PC-9 (cell line): ENCODE results near the gene DIS3L. TPM values are rescaled to one million over a fixed set of nuclear protein-coding genes. Genes with fewer than 3 reads are reported as not detected.
"Not testable (repeated sequence)": the region's sequence is repeated elsewhere in the genome, so short reads cannot be mapped to it uniquely, and the experiment has no call there.

Experiments
- BruUV-seq: library from RNA; stranded (reverse); fragments of 400-500 nt; replicated peaks from 2 replicates; lab custom pipeline; 2021; lab: Mats Ljungman, UMichigan
- CTCF ChIA-PET: fragments of 300-600 bp; sonication (Branson Sonifier 250); formaldehyde crosslinking; loops from one replicate; lab custom pipeline; 2022; ENCODE audit warnings: antibody characterized with exemption; lab: Charles Lee
- POLR2A ChIA-PET: fragments of 300-600 bp; sonication (Branson Sonifier 250); formaldehyde crosslinking; loops from one replicate; lab custom pipeline; 2022; ENCODE audit warnings: antibody characterized with exemption; ENCODE audit not compliant: unreplicated experiment; lab: Charles Lee
- DNase-seq, 2 experiments: peaks; one replicate each; pipeline versions ENCODE4 v3.0.0 to v3.0.0-alpha.2; 2015 to 2022; ENCODE audit warnings: mixed read lengths in 1 of 2
- H2AFZ ChIP-seq: fragments of 200-600 bp; sonication (generic); 2 replicates; pipeline ENCODE4 v1.8.1; 2017; ENCODE audit warnings: antibody characterized with exemption
- H3F3A ChIP-seq: fragments of 200-600 bp; sonication (generic); 2 replicates; pipeline ENCODE4 v1.8.1; 2017; ENCODE audit warnings: antibody characterized with exemption, mild to moderate bottlenecking, low read depth; ENCODE audit not compliant: insufficient read depth
- H3K27ac ChIP-seq: fragments of 200-600 bp; sonication (generic); 2 replicates; pipeline ENCODE4 v1.6.1; 2016; ENCODE audit warnings: mixed run types
- H3K27me3 ChIP-seq: fragments of 200-600 bp; sonication (generic); 2 replicates; pipeline ENCODE4 v1.6.1; 2016; ENCODE audit warnings: low read depth, mixed run types; ENCODE audit not compliant: insufficient read depth
- H3K36me3 ChIP-seq: fragments of 200-600 bp; sonication (generic); 2 replicates; pipeline ENCODE4 v1.6.1; 2016; ENCODE audit warnings: low read depth, mixed run types
- H3K4me1 ChIP-seq: fragments of 200-600 bp; sonication (generic); replicated peaks from 2 replicates; pipeline ENCODE4 v1.6.1; 2016; ENCODE audit warnings: mixed run types; ENCODE audit not compliant: insufficient read depth
- H3K4me2 ChIP-seq: fragments of 200-600 bp; sonication (generic); 2 replicates; pipeline ENCODE4 v1.6.1; 2017; ENCODE audit warnings: mixed run types
- H3K4me3 ChIP-seq: fragments of 200-600 bp; sonication (generic); 2 replicates; pipeline ENCODE4 v1.6.1; 2016; ENCODE audit warnings: mixed run types
- H3K79me2 ChIP-seq: fragments of 200-600 bp; sonication (generic); 2 replicates; pipeline ENCODE4 v1.6.1; 2017; ENCODE audit warnings: low read depth, mixed run types
- H3K9me2 ChIP-seq: fragments of 200-600 bp; sonication (generic); 2 replicates; pipeline ENCODE4 v1.8.1; 2017; ENCODE audit warnings: mild to moderate bottlenecking; ENCODE audit not compliant: insufficient read depth
- H3K9me3 ChIP-seq: fragments of 200-600 bp; sonication (generic); 2 replicates; pipeline ENCODE4 v1.8.1; 2016; ENCODE audit warnings: low read depth; ENCODE audit not compliant: insufficient read depth
- H4K20me1 ChIP-seq: fragments of 200-600 bp; sonication (generic); 2 replicates; pipeline ENCODE4 v1.8.1; 2017; ENCODE audit not compliant: insufficient read depth
- EZH2 ChIP-seq: fragments of 200-600 bp; sonication (generic); IDR thresholded peaks from 2 replicates; pipeline ENCODE4 v1.8.0; 2017; ENCODE audit warnings: antibody characterized with exemption, low read depth
- intact Hi-C: fragments of 100-400 bp; cut with micrococcal nuclease; formaldehyde crosslinking; loops from one replicate; pipeline ENCODE4 v1.10.0; 2022; ENCODE audit not compliant: unreplicated experiment
- total RNA-seq: library from RNA; stranded (reverse); gene quantifications from 2 replicates; pipeline ENCODE4 v1.2.3, GENCODE V29; 2021
- TF ChIP-seq, protein P1 (sequence below): fragments of 200-600 bp; sonication (generic); conservative IDR thresholded peaks from 2 replicates; pipeline ENCODE4 v1.6.1; 2017; ENCODE audit warnings: mixed run types, antibody characterized with exemption, mild to moderate bottlenecking, moderate library complexity

DIS3L gene
- total RNA-seq, 1 experiment from 2014 or later, result 27.7 TPM

DNA sequence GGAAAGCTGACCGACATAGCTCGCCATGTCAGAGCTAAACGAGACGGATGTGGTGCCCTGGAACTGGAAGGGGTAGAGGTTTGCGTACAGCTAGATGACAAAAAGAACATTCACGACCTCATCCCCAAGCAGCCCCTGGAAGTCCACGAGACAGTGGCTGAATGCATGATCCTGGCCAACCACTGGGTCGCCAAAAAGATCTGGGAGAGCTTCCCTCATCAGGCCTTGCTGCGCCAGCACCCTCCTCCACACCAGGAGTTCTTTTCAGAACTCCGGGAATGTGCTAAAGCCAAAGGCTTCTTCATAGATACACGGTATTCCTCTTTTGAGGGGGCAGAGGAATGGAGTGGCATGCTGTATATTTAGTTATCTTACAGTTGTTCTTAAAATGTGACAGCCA lies 32.7 kb downstream of the DIS3L start:
- BruUV-seq, result no TSS peak
- Histone ChIP-seq H3K9me2 (no peaks in the 10 kb centered on the region), H3K27ac (no peak overlapping the region), H3F3A (no peaks in the 10 kb centered on the region), H3K4me3 (no peak overlapping the region), H2AFZ (no peak overlapping the region), H3K36me3 (no peaks in the 10 kb centered on the region), H4K20me1 (no peaks in the 10 kb centered on the region), H3K4me1 (no peaks in the 10 kb centered on the region), H3K79me2 (no peaks in the 10 kb centered on the region), H3K27me3 (no peaks in the 10 kb centered on the region), H3K4me2 (no peak overlapping the region), H3K9me3 (no peaks in the 10 kb centered on the region)
- TF ChIP-seq EZH2, result no peak
- TF ChIP-seq, protein P1, sequence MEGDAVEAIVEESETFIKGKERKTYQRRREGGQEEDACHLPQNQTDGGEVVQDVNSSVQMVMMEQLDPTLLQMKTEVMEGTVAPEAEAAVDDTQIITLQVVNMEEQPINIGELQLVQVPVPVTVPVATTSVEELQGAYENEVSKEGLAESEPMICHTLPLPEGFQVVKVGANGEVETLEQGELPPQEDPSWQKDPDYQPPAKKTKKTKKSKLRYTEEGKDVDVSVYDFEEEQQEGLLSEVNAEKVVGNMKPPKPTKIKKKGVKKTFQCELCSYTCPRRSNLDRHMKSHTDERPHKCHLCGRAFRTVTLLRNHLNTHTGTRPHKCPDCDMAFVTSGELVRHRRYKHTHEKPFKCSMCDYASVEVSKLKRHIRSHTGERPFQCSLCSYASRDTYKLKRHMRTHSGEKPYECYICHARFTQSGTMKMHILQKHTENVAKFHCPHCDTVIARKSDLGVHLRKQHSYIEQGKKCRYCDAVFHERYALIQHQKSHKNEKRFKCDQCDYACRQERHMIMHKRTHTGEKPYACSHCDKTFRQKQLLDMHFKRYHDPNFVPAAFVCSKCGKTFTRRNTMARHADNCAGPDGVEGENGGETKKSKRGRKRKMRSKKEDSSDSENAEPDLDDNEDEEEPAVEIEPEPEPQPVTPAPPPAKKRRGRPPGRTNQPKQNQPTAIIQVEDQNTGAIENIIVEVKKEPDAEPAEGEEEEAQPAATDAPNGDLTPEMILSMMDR, result no peak
- CTCF ChIA-PET, result no interaction called here
- no peak for DNase-seq
- intact Hi-C loops, result no loop called here
- POLR2A ChIA-PET, result no interaction called here

DNA sequence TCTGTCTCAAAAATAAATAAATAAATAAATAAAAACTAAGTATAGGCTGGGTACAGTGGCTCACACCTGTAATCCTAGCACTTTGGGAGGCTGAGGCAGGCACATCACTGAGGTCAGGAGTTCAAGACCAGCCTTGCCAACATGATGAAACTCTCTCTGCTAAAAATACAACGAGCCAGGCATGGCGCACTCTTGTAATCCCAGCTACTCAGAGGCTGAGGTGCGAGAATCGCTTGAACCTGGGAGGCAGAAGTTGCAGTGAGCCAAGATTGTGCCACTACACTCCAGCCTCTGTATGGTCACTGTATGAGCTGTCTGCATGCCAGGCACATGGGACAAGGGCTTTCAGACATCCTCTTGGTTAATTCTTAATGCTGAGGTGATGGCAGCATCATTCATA lies 34.4 kb downstream of the DIS3L start:
- Histone ChIP-seq H3K79me2 (no peaks in the 10 kb centered on the region), H3K27ac (no peak overlapping the region), H3K9me2 (no peaks in the 10 kb centered on the region), H3K4me1 (no peaks in the 10 kb centered on the region), H3K4me2 (no peak overlapping the region), H3K4me3 (no peak overlapping the region), H3F3A (no peaks in the 10 kb centered on the region), H4K20me1 (no peaks in the 10 kb centered on the region), H3K27me3 (no peaks in the 10 kb centered on the region), H3K9me3 (no peaks in the 10 kb centered on the region), H2AFZ (no peak overlapping the region), H3K36me3 (no peaks in the 10 kb centered on the region)
- ChIA-PET CTCF (no interaction called here), POLR2A (interaction anchor here (0.7 kb wide), 1 partner anchor 31 kb away, joined by 7 read pairs; no protein-coding TSS in a partner anchor)
- BruUV-seq, result no TSS peak
- intact Hi-C loops, result no loop called here
- no peak for TF ChIP-seq EZH2
- TF ChIP-seq, protein P1, result no peak
- DNase-seq, result no peak

DNA sequence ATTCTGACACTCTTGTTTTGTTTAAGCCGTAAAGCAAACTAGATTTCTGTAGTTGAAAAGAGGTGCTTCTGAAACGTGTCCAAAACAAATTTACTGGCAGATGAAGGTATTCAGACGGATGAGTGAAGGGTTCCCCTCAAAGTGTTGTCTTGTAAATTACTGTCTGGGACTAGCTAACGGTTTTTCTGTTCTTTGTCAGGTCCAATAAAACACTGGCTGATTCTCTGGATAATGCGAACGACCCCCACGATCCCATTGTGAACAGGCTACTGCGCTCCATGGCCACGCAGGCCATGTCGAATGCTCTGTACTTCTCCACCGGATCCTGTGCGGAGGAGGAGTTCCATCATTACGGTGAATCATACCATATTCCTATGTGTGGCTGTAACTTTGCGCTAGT lies 35.4 kb downstream of the DIS3L start:
- Histone ChIP-seq H3F3A (no peaks in the 10 kb centered on the region), H3K4me3 (no peak overlapping the region), H3K79me2 (no peaks in the 10 kb centered on the region), H3K36me3 (no peaks in the 10 kb centered on the region), H2AFZ (no peak overlapping the region), H3K27ac (no peak overlapping the region), H3K9me2 (no peaks in the 10 kb centered on the region), H3K4me1 (no peaks in the 10 kb centered on the region), H3K4me2 (no peak overlapping the region), H4K20me1 (no peaks in the 10 kb centered on the region), H3K27me3 (no peaks in the 10 kb centered on the region), H3K9me3 (no peaks in the 10 kb centered on the region)
- no TSS peak for BruUV-seq
- no peak for TF ChIP-seq EZH2
- TF ChIP-seq, protein P1, result no peak
- ChIA-PET CTCF (no interaction called here), POLR2A (no interaction called here)
- intact Hi-C loops, result no loop called here
- DNase-seq, result no peak

DNA sequence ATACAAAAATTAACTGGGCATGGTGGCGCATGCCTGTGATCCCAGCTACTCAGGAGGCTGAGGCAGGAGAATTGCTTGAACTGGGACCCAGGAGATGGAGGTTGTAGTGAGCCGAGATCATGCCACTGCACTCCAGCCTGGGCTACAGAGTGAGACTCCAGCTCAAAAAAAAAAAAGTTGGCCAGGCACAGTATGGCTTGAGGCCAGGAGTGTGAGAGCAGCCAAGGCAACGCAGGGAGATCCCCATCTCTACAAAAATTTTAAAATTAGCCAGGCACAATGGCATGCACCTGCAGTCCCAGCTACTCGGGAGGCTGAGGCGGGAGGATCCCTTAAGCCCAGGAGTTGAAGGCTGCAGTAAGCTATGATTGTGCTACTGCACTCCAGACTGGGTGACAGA lies 55.2 kb downstream of the DIS3L start:
- H3K4me1 ChIP-seq, POLR2A ChIA-PET, H3K36me3 ChIP-seq, CTCF ChIA-PET, H3K4me2 ChIP-seq, intact Hi-C loops, DNase-seq, H3F3A ChIP-seq, H3K27me3 ChIP-seq, H3K9me2 ChIP-seq, H3K27ac ChIP-seq, H2AFZ ChIP-seq, H4K20me1 ChIP-seq, H3K9me3 ChIP-seq, BruUV-seq, H3K79me2 ChIP-seq, H3K4me3 ChIP-seq: not testable (repeated sequence)
